Vein endothelial cell (primary cell): Measurements from ENCODE around the gene CORO2A. TPM values are rescaled to one million over a fixed set of nuclear protein-coding genes. Genes with fewer than 3 reads are reported as not detected.

Experiments
- small RNA-seq: library from RNA; depleted of rRNA; stranded (forward); fragments of <200 nt; gene quantifications from one replicate; pipeline ENCODE3, GENCODE V24; 2012
- total RNA-seq: library from RNA; depleted of rRNA; stranded (reverse); fragments of >200 nt; gene quantifications from 2 replicates; pipeline ENCODE4 v1.2.3, GENCODE V29; 2012

Gene CORO2A
- 0.48 and 0.65 TPM in 2 replicates for total RNA-seq

GRCh38 chr9:98192503-98193335, at the start of gene CORO2A:
Gene CORO2A, minus strand, starts transcription at chr9:98192637. Its CDS starts 34,977 bp downstream, at chr9:98157660.

GRCh38 chr9:98118640-98119601, 73.5 kb downstream of the CORO2A start, which contains the start of gene TRIM14:
Gene TRIM14, minus strand, starts transcription at chr9:98119222. Its CDS starts 34 bp downstream, at chr9:98119188.

Small RNAs within 50 kb of the gene (small RNA-seq; reads per million reads assigned to genes)
- gene MIR6854 (not detected), gene RF00017 (not detected)

Other genes with a start within 250 kb of the CORO2A start
- 8.5 and 10.5 TPM in 2 replicates for gene ANP32B, start 209.3 kb downstream of the CORO2A start, total RNA-seq
- 79.4 and 91.4 TPM in 2 replicates for gene NANS, start 135.9 kb downstream of the CORO2A start, total RNA-seq
- gene TRIM14, start 73.4 kb downstream of the CORO2A start, total RNA-seq: 2.3 and 2.9 TPM in 2 replicates
- 6.4 and 8.5 TPM in 2 replicates for gene TBC1D2, start 63.0 kb upstream of the CORO2A start, total RNA-seq